GM21447 (cell line): ENCODE data around the gene COL23A1.

Source experiments
- ATAC-seq: cut with Tn5 transposase; IDR thresholded peaks from one replicate; pipeline ENCODE4 v1.9.1; 2021; ENCODE audit not compliant: unreplicated experiment

Gene COL23A1

GRCh38 chr5:178515776-178516503, 74.3 kb downstream of the COL23A1 start:
- ATAC-seq = no peak

GRCh38 chr5:178514851-178515418, 75.3 kb downstream of the COL23A1 start:
- no peak for ATAC-seq

- no peak for ATAC-seq
Observed at GRCh38 chr5:178511172-178511571, 79.0 kb downstream of the COL23A1 start.

GRCh38 chr5:178509491-178510057, 80.6 kb downstream of the COL23A1 start:
- no peak for ATAC-seq

GRCh38 chr5:178507151-178507932, 82.9 kb downstream of the COL23A1 start:
- ATAC-seq = no peak

- no peak for ATAC-seq
Observed at GRCh38 chr5:178505639-178506407, 84.4 kb downstream of the COL23A1 start.

GRCh38 chr5:178504340-178504960, 85.7 kb downstream of the COL23A1 start:
- no peak for ATAC-seq

GRCh38 chr5:178502401-178503100, 87.6 kb downstream of the COL23A1 start:
- no peak for ATAC-seq

- no peak for ATAC-seq
Observed at GRCh38 chr5:178499352-178499751, 90.8 kb downstream of the COL23A1 start.

GRCh38 chr5:178496642-178497041, 93.6 kb downstream of the COL23A1 start:
- ATAC-seq = no peak

- no peak for ATAC-seq
Observed at GRCh38 chr5:178496214-178496613, 94.0 kb downstream of the COL23A1 start.

GRCh38 chr5:178495706-178496105, 94.5 kb downstream of the COL23A1 start:
- no peak for ATAC-seq

- ATAC-seq = no peak
Observed at GRCh38 chr5:178492278-178492677, 97.9 kb downstream of the COL23A1 start.

GRCh38 chr5:178490935-178491652, 99.1 kb downstream of the COL23A1 start:
- ATAC-seq = no peak

GRCh38 chr5:178489271-178489976, 100.8 kb downstream of the COL23A1 start:
- no peak for ATAC-seq

- no peak for ATAC-seq
Observed at GRCh38 chr5:178488696-178489095, 101.5 kb downstream of the COL23A1 start.

GRCh38 chr5:178487911-178488600, 102.1 kb downstream of the COL23A1 start:
- no peak for ATAC-seq
